Tibial nerve (tissue), 4 donors: ENCODE measurements around the gene PRIMPOL.
"Not testable (repeated sequence)": the region's sequence is repeated elsewhere in the genome, so short reads cannot be mapped to it uniquely, and the experiment has no call there.

Experiments used
- EP300 ChIP-seq, 2 donors: sonication (generic); formaldehyde crosslinking; IDR thresholded peaks; one replicate each; pipeline ENCODE4 v1.6.1; 2017; ENCODE audit warnings: antibody characterized with exemption in 2 of 2, mild to moderate bottlenecking in 1 of 2
- POLR2A ChIP-seq, 2 donors: fragments of 450-650 bp; IDR thresholded peaks; one replicate each; pipeline ENCODE4 v1.6.1; 2017; ENCODE audit warnings: antibody characterized with exemption in 2 of 2, mild to moderate bottlenecking in 2 of 2, moderate library complexity in 2 of 2
- TF ChIP-seq, protein P1 (sequence below), 5 experiments: fragments of 200-600 bp in 3 of 5; fragments of 450-650 bp in 2 of 5; sonication (generic) in 3 of 5; IDR thresholded peaks; one replicate each; pipeline ENCODE4 v1.5.1; 2016 to 2019; ENCODE audit warnings: antibody characterized with exemption in 5 of 5, mild to moderate bottlenecking in 3 of 5, moderate library complexity in 2 of 5

DNA sequence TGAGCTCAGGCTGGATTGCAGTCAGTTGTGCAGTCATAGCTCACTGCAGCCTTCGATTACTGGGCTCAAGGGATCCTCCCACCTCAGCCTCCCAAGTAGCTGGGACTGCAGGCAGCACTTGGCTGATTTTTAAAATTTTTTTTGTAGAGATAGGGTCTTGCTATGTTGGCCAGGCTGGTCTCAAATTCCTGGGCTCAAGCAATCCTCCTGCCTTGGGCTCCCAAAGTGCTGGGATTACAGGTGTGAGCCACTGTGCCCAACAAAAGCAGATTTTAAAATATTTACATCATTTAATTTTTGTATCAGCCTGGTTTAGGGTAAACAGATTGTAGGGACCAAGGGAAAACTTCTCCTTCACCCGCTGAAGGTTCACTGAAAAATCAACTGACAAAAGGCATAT is 33.4 kb upstream of the PRIMPOL start:
- TF ChIP-seq, protein P1, sequence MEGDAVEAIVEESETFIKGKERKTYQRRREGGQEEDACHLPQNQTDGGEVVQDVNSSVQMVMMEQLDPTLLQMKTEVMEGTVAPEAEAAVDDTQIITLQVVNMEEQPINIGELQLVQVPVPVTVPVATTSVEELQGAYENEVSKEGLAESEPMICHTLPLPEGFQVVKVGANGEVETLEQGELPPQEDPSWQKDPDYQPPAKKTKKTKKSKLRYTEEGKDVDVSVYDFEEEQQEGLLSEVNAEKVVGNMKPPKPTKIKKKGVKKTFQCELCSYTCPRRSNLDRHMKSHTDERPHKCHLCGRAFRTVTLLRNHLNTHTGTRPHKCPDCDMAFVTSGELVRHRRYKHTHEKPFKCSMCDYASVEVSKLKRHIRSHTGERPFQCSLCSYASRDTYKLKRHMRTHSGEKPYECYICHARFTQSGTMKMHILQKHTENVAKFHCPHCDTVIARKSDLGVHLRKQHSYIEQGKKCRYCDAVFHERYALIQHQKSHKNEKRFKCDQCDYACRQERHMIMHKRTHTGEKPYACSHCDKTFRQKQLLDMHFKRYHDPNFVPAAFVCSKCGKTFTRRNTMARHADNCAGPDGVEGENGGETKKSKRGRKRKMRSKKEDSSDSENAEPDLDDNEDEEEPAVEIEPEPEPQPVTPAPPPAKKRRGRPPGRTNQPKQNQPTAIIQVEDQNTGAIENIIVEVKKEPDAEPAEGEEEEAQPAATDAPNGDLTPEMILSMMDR (IDR thresholded peaks at IDR 0.05): not testable (repeated sequence)
- TF ChIP-seq POLR2A, EP300 (IDR thresholded peaks at IDR 0.05): not testable (repeated sequence)
